GM06990 (cell line): ENCODE results near the gene MYEF2.

Source experiments
- DNase-seq: peaks from one replicate; pipeline ENCODE4 v3.0.0-alpha.2; 2011; ENCODE audit not compliant: insufficient read length; ENCODE audit errors: extremely low read depth
- H3K27me3 ChIP-seq: replicated peaks from 2 replicates; pipeline ENCODE4 v1.6.0; 2011; ENCODE audit warnings: low read length; ENCODE audit not compliant: control insufficient read depth, insufficient read depth
- H3K36me3 ChIP-seq: 2 replicates; pipeline ENCODE4 v1.5.1; 2011; ENCODE audit warnings: low read length; ENCODE audit not compliant: control insufficient read depth, insufficient read depth
- H3K4me3 ChIP-seq: replicated peaks from 2 replicates; pipeline ENCODE4 v1.5.1; 2011; ENCODE audit warnings: low read depth, mild to moderate bottlenecking, control low read depth, low read length
- TF ChIP-seq, protein P1 (sequence below): IDR thresholded peaks from 2 replicates; pipeline ENCODE4 v1.5.1; 2011; ENCODE audit warnings: low read length, control low read depth, mild to moderate bottlenecking, inconsistent platforms; ENCODE audit not compliant: insufficient read depth, poor library complexity, severe bottlenecking

The MYEF2 gene, protein sequence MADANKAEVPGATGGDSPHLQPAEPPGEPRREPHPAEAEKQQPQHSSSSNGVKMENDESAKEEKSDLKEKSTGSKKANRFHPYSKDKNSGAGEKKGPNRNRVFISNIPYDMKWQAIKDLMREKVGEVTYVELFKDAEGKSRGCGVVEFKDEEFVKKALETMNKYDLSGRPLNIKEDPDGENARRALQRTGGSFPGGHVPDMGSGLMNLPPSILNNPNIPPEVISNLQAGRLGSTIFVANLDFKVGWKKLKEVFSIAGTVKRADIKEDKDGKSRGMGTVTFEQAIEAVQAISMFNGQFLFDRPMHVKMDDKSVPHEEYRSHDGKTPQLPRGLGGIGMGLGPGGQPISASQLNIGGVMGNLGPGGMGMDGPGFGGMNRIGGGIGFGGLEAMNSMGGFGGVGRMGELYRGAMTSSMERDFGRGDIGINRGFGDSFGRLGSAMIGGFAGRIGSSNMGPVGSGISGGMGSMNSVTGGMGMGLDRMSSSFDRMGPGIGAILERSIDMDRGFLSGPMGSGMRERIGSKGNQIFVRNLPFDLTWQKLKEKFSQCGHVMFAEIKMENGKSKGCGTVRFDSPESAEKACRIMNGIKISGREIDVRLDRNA

DNA sequence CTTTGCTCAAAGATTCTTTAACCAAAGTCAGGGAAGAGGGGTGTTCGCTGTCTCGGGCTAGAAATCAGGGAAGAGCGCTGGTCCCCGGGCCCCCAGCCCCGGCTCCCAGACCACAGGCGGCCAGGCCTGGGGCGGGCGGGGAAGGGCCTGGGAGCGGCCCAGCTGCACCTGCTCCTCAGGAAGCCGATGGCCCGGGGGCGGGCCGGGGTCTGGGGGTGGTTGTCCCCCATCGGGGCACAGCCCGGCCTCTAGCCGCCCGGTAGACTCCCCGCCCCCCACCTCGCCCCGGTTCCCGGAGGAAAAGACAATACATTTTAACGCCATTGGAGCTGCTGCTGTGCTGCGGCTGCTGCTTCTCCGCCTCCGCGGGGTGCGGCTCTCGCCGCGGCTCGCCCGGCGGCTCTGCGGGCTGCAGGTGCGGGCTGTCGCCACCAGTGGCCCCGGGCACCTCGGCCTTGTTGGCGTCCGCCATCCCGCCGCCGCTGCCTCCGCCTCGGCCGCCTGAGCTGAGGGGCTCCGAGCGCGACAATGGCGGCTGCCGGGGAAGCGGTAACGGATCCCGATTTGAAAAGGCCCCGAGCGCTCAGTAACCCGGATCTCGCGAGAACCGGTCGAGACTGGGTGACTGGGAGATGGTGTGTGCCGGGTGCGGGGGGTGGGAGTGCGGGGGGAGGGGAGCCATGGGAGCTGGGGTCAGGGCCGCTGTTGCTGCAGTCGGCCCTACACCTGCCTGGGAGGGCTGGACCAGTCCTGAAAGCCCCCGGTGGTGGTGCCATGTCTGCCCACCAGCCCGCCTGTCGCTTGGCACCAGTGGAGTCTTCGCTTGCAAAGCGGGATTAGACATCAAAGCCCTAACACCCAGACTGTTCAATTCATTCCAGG, at the start of gene MYEF2:
MYEF2 (minus strand) TSS at position 530 of the 882 bp plus-strand sequence; CDS start at position 472, 58 bp downstream.
- TF ChIP-seq, protein P1, sequence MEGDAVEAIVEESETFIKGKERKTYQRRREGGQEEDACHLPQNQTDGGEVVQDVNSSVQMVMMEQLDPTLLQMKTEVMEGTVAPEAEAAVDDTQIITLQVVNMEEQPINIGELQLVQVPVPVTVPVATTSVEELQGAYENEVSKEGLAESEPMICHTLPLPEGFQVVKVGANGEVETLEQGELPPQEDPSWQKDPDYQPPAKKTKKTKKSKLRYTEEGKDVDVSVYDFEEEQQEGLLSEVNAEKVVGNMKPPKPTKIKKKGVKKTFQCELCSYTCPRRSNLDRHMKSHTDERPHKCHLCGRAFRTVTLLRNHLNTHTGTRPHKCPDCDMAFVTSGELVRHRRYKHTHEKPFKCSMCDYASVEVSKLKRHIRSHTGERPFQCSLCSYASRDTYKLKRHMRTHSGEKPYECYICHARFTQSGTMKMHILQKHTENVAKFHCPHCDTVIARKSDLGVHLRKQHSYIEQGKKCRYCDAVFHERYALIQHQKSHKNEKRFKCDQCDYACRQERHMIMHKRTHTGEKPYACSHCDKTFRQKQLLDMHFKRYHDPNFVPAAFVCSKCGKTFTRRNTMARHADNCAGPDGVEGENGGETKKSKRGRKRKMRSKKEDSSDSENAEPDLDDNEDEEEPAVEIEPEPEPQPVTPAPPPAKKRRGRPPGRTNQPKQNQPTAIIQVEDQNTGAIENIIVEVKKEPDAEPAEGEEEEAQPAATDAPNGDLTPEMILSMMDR, result no peak

DNA sequence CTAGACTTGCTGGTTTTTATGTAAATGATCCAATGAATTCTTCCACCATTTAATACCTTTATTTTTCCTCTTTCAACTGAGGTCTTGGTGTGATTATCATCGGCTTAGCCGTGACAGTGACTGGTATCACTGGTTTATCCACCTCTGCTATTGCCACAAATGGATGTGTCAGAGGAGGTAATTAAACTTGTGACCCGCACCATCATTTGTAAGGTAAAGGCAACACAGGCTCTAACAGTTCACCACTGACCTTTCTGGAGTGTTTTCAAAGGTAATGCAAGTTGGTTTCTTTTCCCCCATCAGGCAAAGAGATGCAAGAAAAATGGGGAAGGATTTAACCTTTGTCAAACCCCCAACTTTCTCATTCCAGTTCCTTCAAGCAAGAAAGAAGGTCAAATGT, 47.7 kb upstream of the MYEF2 start:
- Histone ChIP-seq H3K36me3 (no peaks in the 10 kb centered on the region), H3K27me3 (no peaks in the 10 kb centered on the region), H3K4me3 (no peak overlapping the region)
- DNase-seq, result no peak
- TF ChIP-seq, protein P1, result no peak

More for the DNA sequence above, at the start of gene MYEF2:
- no peaks in the 10 kb centered on the region for H3K27me3 ChIP-seq
- H3K36me3 ChIP-seq, result no peaks in the 10 kb centered on the region
- H3K4me3 ChIP-seq, result peak within 1 kb of the TSS; percentile 76
- DNase-seq, result peak; percentile 69

DNA sequence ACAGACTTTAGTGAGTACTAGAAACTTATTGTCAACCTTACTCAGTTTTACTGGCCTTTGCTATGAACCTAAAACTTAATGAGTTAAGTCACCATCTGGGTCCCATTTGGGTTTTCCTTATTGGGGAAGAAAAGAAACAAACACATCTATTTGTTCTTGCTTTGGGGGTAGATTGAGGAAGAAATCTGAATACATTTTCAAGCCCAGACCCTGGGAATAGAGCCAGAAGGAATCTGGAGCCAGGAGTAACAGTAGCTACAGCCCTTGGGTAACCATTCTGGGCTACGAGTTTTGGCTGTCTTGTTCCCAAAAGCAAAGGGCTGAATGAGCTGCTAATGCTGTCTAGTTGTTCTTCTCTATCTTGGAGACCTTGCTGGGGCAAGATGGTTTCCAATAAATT, 44.5 kb upstream of the MYEF2 start:
- TF ChIP-seq, protein P1, result no peak
- no peak overlapping the region for H3K4me3 ChIP-seq
- no peaks in the 10 kb centered on the region for H3K27me3 ChIP-seq
- no peak for DNase-seq
- H3K36me3 ChIP-seq, result no peaks in the 10 kb centered on the region

DNA sequence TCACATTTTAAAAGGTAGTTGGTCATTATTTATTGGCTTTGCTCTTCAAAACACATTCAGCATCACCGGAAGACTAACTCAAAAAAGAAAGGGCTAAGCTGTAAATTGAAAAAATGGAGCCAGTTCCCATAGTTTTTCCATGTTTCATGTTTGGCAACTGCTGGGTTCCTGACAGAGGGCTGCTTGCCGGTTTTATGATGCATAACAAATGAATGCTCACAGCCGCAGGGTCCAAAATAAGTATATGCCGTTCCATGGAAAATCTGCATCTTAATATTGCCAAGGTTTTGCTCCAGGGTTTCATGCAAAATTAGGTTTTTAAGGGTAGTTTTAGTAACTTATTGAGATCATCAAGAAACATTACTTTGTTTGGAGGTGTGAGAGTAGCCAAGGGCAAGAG, 43.8 kb upstream of the MYEF2 start:
- TF ChIP-seq, protein P1, result no peak
- no peak overlapping the region for H3K4me3 ChIP-seq
- no peaks in the 10 kb centered on the region for H3K36me3 ChIP-seq
- H3K27me3 ChIP-seq, result no peaks in the 10 kb centered on the region
- no peak for DNase-seq

DNA sequence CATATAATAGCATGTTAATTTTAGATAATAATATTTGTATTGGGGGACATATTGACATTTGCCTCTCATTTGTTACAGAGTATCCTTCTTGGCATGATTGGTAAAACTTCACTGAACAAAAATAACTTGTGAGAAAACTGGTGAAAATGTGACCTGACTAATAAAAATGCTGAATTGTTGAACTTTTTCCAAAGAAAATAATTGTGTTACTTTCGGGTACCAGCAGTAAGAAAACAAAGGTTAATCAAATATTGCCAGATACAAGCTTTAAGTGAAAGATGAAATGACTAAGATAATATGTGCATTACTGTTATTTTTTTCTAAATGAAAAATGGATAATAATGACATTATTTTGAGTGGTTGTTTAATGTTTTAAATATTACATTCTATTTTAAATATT, 43.2 kb upstream of the MYEF2 start:
- Histone ChIP-seq H3K27me3 (no peaks in the 10 kb centered on the region), H3K36me3 (no peaks in the 10 kb centered on the region), H3K4me3 (no peak overlapping the region)
- TF ChIP-seq, protein P1, result no peak
- DNase-seq, result no peak
